ENCODE measurements around the gene EIF3F. TPM values are rescaled to one million over a fixed set of nuclear protein-coding genes. Genes with fewer than 3 reads are reported as not detected.
A peak's percentile ranks its signal among the peaks of the same experiment; 100 is the strongest.

Gene EIF3F
- total and polyA plus RNA-seq, 10 of the 15 experiments (the other 5 are each of a cell fraction or from before 2014, with no cell fraction given): 81.3 to 461 (median 213) TPM

- TF ChIP-seq ZNF274 (IDR thresholded peaks at IDR 0.05; ENCODE audit: insufficient read depth, insufficient read length) (no peak), E2F4 (IDR thresholded peaks at IDR 0.05; ENCODE audit: low read depth, low read length) (peak; percentile 91), POLR2AphosphoS2 (IDR thresholded peaks at IDR 0.05; ENCODE audit: low read depth, low read length) (no peak), ZNF217 (IDR thresholded peaks at IDR 0.05) (no peak), ZNF207 (IDR thresholded peaks at IDR 0.05; ENCODE audit: borderline replicate concordance) (peak; percentile 96; the same call in 1 of the 2 replicates), MTA2 (IDR thresholded peaks at IDR 0.05; ENCODE audit: low read depth) (peak; percentile 52), ZBED1 (IDR thresholded peaks at IDR 0.05; ENCODE audit: borderline replicate concordance) (0 out of 2 replicates have a peak, but pooled peaks have one; percentile 69), ZBTB11 (CRISPR knock-in tag; IDR thresholded peaks at IDR 0.05) (peak; percentile 96), ATF3 (IDR thresholded peaks at IDR 0.05; ENCODE audit: borderline replicate concordance, extremely low read depth, low read depth, low read length) (peak; percentile 78; the same call in 1 of the 2 replicates), HDAC6 (IDR thresholded peaks at IDR 0.05; ENCODE audit: unreplicated experiment) (no peak), TARDBP (IDR thresholded peaks at IDR 0.05; ENCODE audit: borderline replicate concordance) (no peak), PAX5 (IDR thresholded peaks at IDR 0.05; ENCODE audit: borderline replicate concordance, low read depth, low read length) (no peak), NFYB (IDR thresholded peaks at IDR 0.05; ENCODE audit: insufficient read depth, low read depth, low read length) (peak; percentile 75; the same call in 1 of the 2 replicates), NRF1 (conservative IDR thresholded peaks at IDR 0.05; ENCODE audit: low read depth, low read length) (no peak), PBX3 (IDR thresholded peaks at IDR 0.05; ENCODE audit: insufficient replicate concordance, low read depth, low read length) (peak; percentile 44), CEBPZ (IDR thresholded peaks at IDR 0.05; ENCODE audit: low read depth, low read length) (peak; percentile 60; the same call in 1 of the 2 replicates), CBX5 (IDR thresholded peaks at IDR 0.05; ENCODE audit: low read depth) (peak; percentile 95), LARP7 (IDR thresholded peaks at IDR 0.05) (no peak), ZNF622 (IDR thresholded peaks at IDR 0.05) (no peak), CREM (IDR thresholded peaks at IDR 0.05; ENCODE audit: low read depth) (peak; percentile 94)
Measured at GRCh38 chr11:7986768-7987559, at the start of gene EIF3F (continued).
